H1 (cell line): ENCODE measurements around the gene PAQR9. TPM values are rescaled to one million over a fixed set of nuclear protein-coding genes. Genes with fewer than 3 reads are reported as not detected.

Experiments used
- CTCF ChIA-PET: fragments of 300-600 bp; sonication (Branson Sonifier 250); formaldehyde crosslinking; loops from one replicate; lab custom pipeline; 2021; ENCODE audit not compliant: partially characterized antibody; lab: Charles Lee
- POLR2A ChIA-PET: fragments of 300-600 bp; sonication (Branson Sonifier 250); formaldehyde crosslinking; loops from one replicate; lab custom pipeline; 2021; ENCODE audit warnings: inconsistent platforms; ENCODE audit not compliant: partially characterized antibody; lab: Charles Lee
- DNase-seq, 2 experiments: peaks; one replicate each; pipeline versions ENCODE4 v3.0.0 to v3.0.0-alpha.2; 2010 to 2022; ENCODE audit warnings: low spot score in 2 of 2, low read depth in 1 of 2, mixed read lengths in 1 of 2
- FAIRE-seq: peaks from 2 replicates; lab custom pipeline; 2011; peaks lifted over from hg19 to GRCh38; lab: Jason Lieb, UNC
- H2AFZ ChIP-seq: 2 replicates; pipeline ENCODE4 v1.8.1; 2012; ENCODE audit warnings: low read length, inconsistent platforms
- H2AK5ac ChIP-seq: 2 replicates; pipeline ENCODE4 v1.6.1; 2013; ENCODE audit warnings: low read depth, low read length
- H2BK120ac ChIP-seq: replicated peaks from 2 replicates; pipeline ENCODE3; 2013; ENCODE audit warnings: low read depth, low read length, inconsistent platforms
- H2BK12ac ChIP-seq: 2 replicates; pipeline ENCODE4 v1.6.1; 2013; ENCODE audit warnings: low read depth, low read length
- H2BK15ac ChIP-seq: 2 replicates; pipeline ENCODE4 v1.6.1; 2013; ENCODE audit warnings: low read length
- H2BK20ac ChIP-seq: 2 replicates; pipeline ENCODE4 v1.6.1; 2013; ENCODE audit warnings: low read length
- H2BK5ac ChIP-seq: 2 replicates; pipeline ENCODE4 v1.6.1; 2013; ENCODE audit warnings: low read depth, low read length
- H3K14ac ChIP-seq: 2 replicates; pipeline ENCODE4 v1.6.1; 2013; ENCODE audit warnings: inconsistent platforms; ENCODE audit not compliant: insufficient read length
- H3K18ac ChIP-seq: 2 replicates; pipeline ENCODE4 v1.6.1; 2013; ENCODE audit warnings: low read length; ENCODE audit errors: extremely low read depth
- H3K23ac ChIP-seq: 2 replicates; pipeline ENCODE4 v1.6.1; 2013; ENCODE audit warnings: inconsistent platforms; ENCODE audit not compliant: insufficient read length
- H3K23me2 ChIP-seq: 2 replicates; pipeline ENCODE4 v1.6.1; 2013; ENCODE audit warnings: low read depth, low read length
- H3K27ac ChIP-seq: 2 replicates; pipeline ENCODE4 v1.6.1; 2011; ENCODE audit warnings: low read depth, low read length, inconsistent platforms
- H3K27me3 ChIP-seq, 4 experiments: replicated peaks in 1 of 4; 1 replicate in 1 of 4; 2 replicates in 3 of 4; pipeline versions ENCODE4 v1.6.1 to v1.8.1; 2011 to 2013; ENCODE audit warnings: low read length in 3 of 4, mild to moderate bottlenecking in 3 of 4, inconsistent platforms in 2 of 4, mixed read lengths in 2 of 4, moderate library complexity in 1 of 4; ENCODE audit not compliant: control insufficient read depth in 3 of 4, insufficient read depth in 3 of 4; ENCODE audit errors: extremely low read depth in 1 of 4
- H3K36me3 ChIP-seq, 4 experiments: 2 replicates each; pipeline versions ENCODE4 v1.6.1 to v1.8.1; 2011 to 2013; ENCODE audit warnings: mild to moderate bottlenecking in 4 of 4, low read length in 3 of 4, moderate library complexity in 2 of 4, control low read depth in 1 of 4, inconsistent platforms in 1 of 4; ENCODE audit not compliant: insufficient read depth in 4 of 4, control insufficient read depth in 2 of 4
- H3K4ac ChIP-seq: replicated peaks from 2 replicates; pipeline ENCODE3; 2013; ENCODE audit warnings: low read length, low read depth, mixed read lengths, inconsistent platforms; ENCODE audit not compliant: insufficient read length
- H3K4me1 ChIP-seq, 4 experiments: replicated peaks in 1 of 4; 1 replicate in 1 of 4; 2 replicates in 3 of 4; pipeline versions ENCODE4 v1.6.1 to v1.8.1; 2011 to 2013; ENCODE audit warnings: low read length in 3 of 4, inconsistent platforms in 2 of 4, mixed read lengths in 1 of 4; ENCODE audit not compliant: insufficient read depth in 4 of 4, control insufficient read depth in 3 of 4
- H3K4me2 ChIP-seq, 2 experiments: 2 replicates each; pipeline versions ENCODE4 v1.6.1 to v1.8.1; 2011 to 2013; ENCODE audit warnings: low read depth in 2 of 2, low read length in 2 of 2, control low read depth in 1 of 2, inconsistent platforms in 1 of 2, mild to moderate bottlenecking in 1 of 2; ENCODE audit not compliant: insufficient read depth in 1 of 2
- H3K4me3 ChIP-seq, 4 experiments: fragments of 200-600, 300-600 bp in 1 of 4; sonication (generic), shearing (Covaris generic), sonication (Bioruptor Twin) in 1 of 4; 2 replicates each; pipeline versions ENCODE4 v1.5.1 to v1.8.1; 2011 to 2016; ENCODE audit warnings: low read length in 4 of 4, low read depth in 3 of 4, control low read depth in 2 of 4, inconsistent platforms in 2 of 4, mild to moderate bottlenecking in 2 of 4, mixed read lengths in 1 of 4, moderate library complexity in 1 of 4; ENCODE audit not compliant: insufficient read depth in 2 of 4; ENCODE audit errors: extremely low read depth in 1 of 4
- H3K56ac ChIP-seq: replicated peaks from 2 replicates; pipeline ENCODE3; 2013; ENCODE audit warnings: low read depth, mild to moderate bottlenecking, mixed read lengths, low read length, inconsistent platforms; ENCODE audit not compliant: insufficient read length
- H3K79me1 ChIP-seq: 2 replicates; pipeline ENCODE4 v1.6.1; 2013; ENCODE audit warnings: low read depth, low read length, control low read depth
- H3K79me2 ChIP-seq, 2 experiments: 2 replicates each; pipeline versions ENCODE4 v1.6.1 to v1.8.1; 2012 to 2013; ENCODE audit warnings: low read length in 2 of 2, mild to moderate bottlenecking in 2 of 2, inconsistent platforms in 1 of 2; ENCODE audit not compliant: insufficient read depth in 2 of 2, control insufficient read depth in 1 of 2
- H3K9ac ChIP-seq, 4 experiments: replicated peaks in 1 of 4; 1 replicate in 1 of 4; 2 replicates in 3 of 4; pipeline versions ENCODE4 v1.6.1 to v1.8.1; 2011 to 2013; ENCODE audit warnings: low read depth in 3 of 4, low read length in 3 of 4, control low read depth in 2 of 4, mild to moderate bottlenecking in 2 of 4, moderate library complexity in 2 of 4, inconsistent platforms in 1 of 4; ENCODE audit errors: extremely low read depth in 1 of 4
- H3K9me3 ChIP-seq, 2 experiments: 2 replicates each; pipeline versions ENCODE4 v1.6.1 to v1.8.1; 2012 to 2013; ENCODE audit warnings: mild to moderate bottlenecking in 2 of 2, moderate library complexity in 2 of 2, control low read depth in 1 of 2, inconsistent platforms in 1 of 2, low read depth in 1 of 2, low read length in 1 of 2, mixed read lengths in 1 of 2; ENCODE audit not compliant: insufficient read depth in 2 of 2
- H4K20me1 ChIP-seq, 2 experiments: replicated peaks in 1 of 2; 2 replicates each; pipeline versions ENCODE3 to v1.8.1; 2011 to 2013; ENCODE audit warnings: inconsistent platforms in 2 of 2, low read length in 2 of 2, mild to moderate bottlenecking in 1 of 2; ENCODE audit not compliant: insufficient read depth in 2 of 2, control insufficient read depth in 1 of 2
- H4K5ac ChIP-seq: 2 replicates; pipeline ENCODE4 v1.6.1; 2013; ENCODE audit warnings: low read length, low read depth, mixed read lengths, inconsistent platforms; ENCODE audit not compliant: insufficient read length
- H4K8ac ChIP-seq: 2 replicates; pipeline ENCODE4 v1.8.0; 2013; ENCODE audit warnings: mild to moderate bottlenecking, moderate library complexity, low read length, inconsistent platforms; ENCODE audit not compliant: insufficient read depth; ENCODE audit errors: extremely low read depth
- H4K91ac ChIP-seq: replicated peaks from 2 replicates; pipeline ENCODE3; 2013; ENCODE audit warnings: low read length, mixed read lengths, inconsistent platforms; ENCODE audit not compliant: insufficient read length
- BCL11A ChIP-seq, 2 experiments: IDR thresholded peaks; one replicate each; pipeline ENCODE4 v1.6.1; 2011; ENCODE audit warnings: low read depth in 2 of 2, low read length in 2 of 2, mild to moderate bottlenecking in 2 of 2
- CBX8 ChIP-seq: fragments of 300-800, 300-1000 bp; sonication (generic); IDR thresholded peaks from 2 replicates; pipeline ENCODE4 v1.7.1; 2016; ENCODE audit warnings: low read depth, low read length, borderline replicate concordance
- CTBP2 ChIP-seq: IDR thresholded peaks from 2 replicates; pipeline ENCODE4 v1.7.0; 2011; ENCODE audit warnings: borderline replicate concordance, mild to moderate bottlenecking, moderate library complexity, mixed read lengths, low read length; ENCODE audit not compliant: insufficient read depth, insufficient read length
- HDAC6 ChIP-seq: IDR thresholded peaks from one replicate; pipeline ENCODE4 v1.7.1; 2012; ENCODE audit warnings: low read depth, mild to moderate bottlenecking, inconsistent platforms, low read length, moderate library complexity
- JUND ChIP-seq: IDR thresholded peaks from 2 replicates; pipeline ENCODE4 v1.6.1; 2011; ENCODE audit warnings: mild to moderate bottlenecking, improper control_type of control experiment, low read length
- KDM1A ChIP-seq: fragments of 200-600, 300-600 bp; sonication (generic); IDR thresholded peaks from 2 replicates; pipeline ENCODE4 v1.7.1; 2016; ENCODE audit warnings: mild to moderate bottlenecking, low read length, borderline replicate concordance
- NRF1 ChIP-seq: IDR thresholded peaks from 2 replicates; pipeline ENCODE4 v1.6.1; 2011; ENCODE audit warnings: mild to moderate bottlenecking, low read depth, low read length, improper control_type of control experiment
- TBP ChIP-seq: IDR thresholded peaks from 2 replicates; pipeline ENCODE4 v1.6.1; 2011; ENCODE audit warnings: low read depth, low read length, improper control_type of control experiment
- TEAD4 ChIP-seq: IDR thresholded peaks from 2 replicates; pipeline ENCODE4 v1.6.1; 2012; ENCODE audit warnings: low read depth, low read length, inconsistent platforms, mixed read lengths
- YY1 ChIP-seq: IDR thresholded peaks from 2 replicates; pipeline ENCODE4 v1.6.1; 2011; ENCODE audit warnings: low read depth, mild to moderate bottlenecking, low read length
- ZNF274 ChIP-seq: IDR thresholded peaks from 2 replicates; pipeline ENCODE4 v1.7.0; 2012; ENCODE audit warnings: low read length, borderline replicate concordance; ENCODE audit errors: extremely low read depth
- WGBS, 2 experiments: shearing (Covaris generic) in 1 of 2; methylation state at CpG; one replicate each; pipeline versions ENCODE4 v1.1.6 to v1.1.7; 2013 to 2015; ENCODE audit warnings: low lambda C conversion rate in 2 of 2, mixed read lengths in 2 of 2, inconsistent platforms in 1 of 2, low coverage in 1 of 2, missing lambda C conversion rate in 1 of 2; ENCODE audit not compliant: insufficient replicate concordance in 2 of 2, insufficient coverage in 1 of 2, insufficient read length in 1 of 2; ENCODE audit errors: extremely low coverage in 1 of 2, missing lambda C conversion rate in 1 of 2; 5-methylcytosine and 5-hydroxymethylcytosine counted together
- polyA plus RNA-seq, 7 experiments: library from polyadenylated mRNA; depleted of rRNA in 3 of 7; stranded (reverse) in 5 of 7; unstranded in 2 of 7; fragments of >200 nt in 5 of 7; fragments of 200-250 nt in 2 of 7; gene quantifications; 1 replicate in 5 of 7; 2 replicates in 1 of 7; 4 replicates in 1 of 7; pipeline versions ENCODE4 v1.2.1 to v1.2.3, GENCODE V29; 2011 to 2013; ENCODE audit warnings: missing spikeins in 2 of 7, mixed read lengths in 2 of 7
- total RNA-seq: library from RNA; stranded (reverse); fragmentation: NEBNext Ultra II Directional; extraction: Animal tissue kit (Norgen Biotek cat#: 25700); gene quantifications from 2 replicates; pipeline ENCODE4 v1.2.1, GENCODE V29; 2021
- TF ChIP-seq, protein P1 (sequence below), 3 experiments: IDR thresholded peaks; 1 replicate in 2 of 3; 2 replicates in 1 of 3; pipeline versions ENCODE4 v1.5.1 to v1.6.1; 2011; ENCODE audit warnings: low read length in 3 of 3, mild to moderate bottlenecking in 3 of 3, inconsistent platforms in 2 of 3, low read depth in 1 of 3, moderate library complexity in 1 of 3; ENCODE audit not compliant: insufficient read depth in 1 of 3; ENCODE audit errors: control extremely low read depth in 1 of 3

Gene PAQR9
- total and polyA plus RNA-seq, 2 of the 8 experiments (the other 6 are each of a cell fraction or from before 2014, with no cell fraction given) = 2.6 to 5.2 TPM

DNA sequence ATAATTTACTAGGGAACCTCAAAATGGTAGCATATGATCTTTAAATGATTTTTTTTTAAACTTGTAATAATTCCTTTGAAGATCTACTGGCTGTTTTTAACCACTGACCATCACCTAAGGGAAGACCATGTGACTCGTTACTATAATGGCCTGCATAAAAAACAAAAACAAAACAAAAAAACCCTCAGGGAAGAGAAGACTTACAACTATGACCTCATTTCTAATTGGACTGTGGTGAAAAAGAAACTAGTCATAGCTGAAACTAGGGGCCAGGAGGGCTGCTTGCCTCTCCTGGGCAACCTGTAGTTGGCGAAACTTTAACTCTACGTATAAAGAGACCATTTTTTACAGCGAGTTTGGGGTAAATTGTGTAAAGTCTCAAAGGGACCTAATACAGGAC, 23.0 kb downstream of the PAQR9 start:
- H4K20me1 ChIP-seq = no peaks in the 10 kb centered on the region
- TF ChIP-seq, protein P1, sequence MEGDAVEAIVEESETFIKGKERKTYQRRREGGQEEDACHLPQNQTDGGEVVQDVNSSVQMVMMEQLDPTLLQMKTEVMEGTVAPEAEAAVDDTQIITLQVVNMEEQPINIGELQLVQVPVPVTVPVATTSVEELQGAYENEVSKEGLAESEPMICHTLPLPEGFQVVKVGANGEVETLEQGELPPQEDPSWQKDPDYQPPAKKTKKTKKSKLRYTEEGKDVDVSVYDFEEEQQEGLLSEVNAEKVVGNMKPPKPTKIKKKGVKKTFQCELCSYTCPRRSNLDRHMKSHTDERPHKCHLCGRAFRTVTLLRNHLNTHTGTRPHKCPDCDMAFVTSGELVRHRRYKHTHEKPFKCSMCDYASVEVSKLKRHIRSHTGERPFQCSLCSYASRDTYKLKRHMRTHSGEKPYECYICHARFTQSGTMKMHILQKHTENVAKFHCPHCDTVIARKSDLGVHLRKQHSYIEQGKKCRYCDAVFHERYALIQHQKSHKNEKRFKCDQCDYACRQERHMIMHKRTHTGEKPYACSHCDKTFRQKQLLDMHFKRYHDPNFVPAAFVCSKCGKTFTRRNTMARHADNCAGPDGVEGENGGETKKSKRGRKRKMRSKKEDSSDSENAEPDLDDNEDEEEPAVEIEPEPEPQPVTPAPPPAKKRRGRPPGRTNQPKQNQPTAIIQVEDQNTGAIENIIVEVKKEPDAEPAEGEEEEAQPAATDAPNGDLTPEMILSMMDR (IDR thresholded peaks at IDR 0.05; ENCODE audit: control extremely low read depth in 1 of 3, insufficient read depth in 1 of 3, low read depth in 1 of 3, low read length in 3 of 3) = no peak
- TF ChIP-seq TBP = no peak
- TF ChIP-seq TEAD4 = no peak
- TF ChIP-seq CBX8 = no peak
- TF ChIP-seq KDM1A = no peak
- TF ChIP-seq HDAC6 = no peak
- TF ChIP-seq ZNF274 = no peak
- TF ChIP-seq YY1 = no peak
- TF ChIP-seq BCL11A (IDR thresholded peaks at IDR 0.05; ENCODE audit: low read depth in 2 of 2, low read length in 2 of 2) = no peak
- TF ChIP-seq JUND = no peak
- TF ChIP-seq CTBP2 = no peak
- no peak for TF ChIP-seq NRF1

More for the DNA sequence above, 23.0 kb downstream of the PAQR9 start:
- ChIA-PET CTCF (interaction anchor here (0.6 to 3.0 kb wide), 7 partner anchors 8 to 112 kb away, joined by 3 to 11 read pairs (median 5); no protein-coding TSS in a partner anchor), POLR2A (no interaction called here)
- Histone ChIP-seq H2AK5ac (no peak overlapping the region), H3K36me3 (no peaks in the 10 kb centered on the region), H3K4me1 (no peaks in the 10 kb centered on the region), H2AFZ (peak overlapping the region; percentile 71; the same call in 1 of the 2 replicates), H2BK12ac (no peak overlapping the region), H4K91ac (no peak overlapping the region), H2BK20ac (no peak overlapping the region), H3K18ac (no peak overlapping the region), H3K23me2 (no peaks in the 10 kb centered on the region), H3K4ac (no peak overlapping the region), H3K23ac (no peak overlapping the region), H3K27me3 (no peaks in the 10 kb centered on the region), H3K14ac (no peak overlapping the region), H3K4me2 (no peak overlapping the region), H2BK120ac (no peak overlapping the region), H2BK15ac (no peak overlapping the region), H3K56ac (no peak overlapping the region), H4K8ac (no peak overlapping the region), H3K79me1 (no peaks in the 10 kb centered on the region), H2BK5ac (no peak overlapping the region), H4K5ac (no peak overlapping the region), H3K9ac (no peak overlapping the region), H3K27ac (no peak overlapping the region), H3K79me2 (no peaks in the 10 kb centered on the region), H3K9me3 (no peaks in the 10 kb centered on the region), H3K4me3 (no peak overlapping the region)
- WGBS, 2 experiments = 84% methylated on average over 4 of the region's 4 CpGs; no CpG with 5 or more reads in 1 of the 2 experiments
- no peak for FAIRE-seq
- DNase-seq = no peak
